ENCODE measurements around the gene TASP1. TPM values are rescaled to one million over a fixed set of nuclear protein-coding genes. Genes with fewer than 3 reads are reported as not detected.

The TASP1 gene
- total RNA-seq, 2 experiments from 2014 or later = 9.5 to 10.5 TPM

GRCh38 chr20:13533946-13534345 is 104.8 kb downstream of the TASP1 start:
- Mint-ChIP-seq H3K9me3 (no peaks in the 10 kb centered on the region), H3K27ac (no peak overlapping the region), H3K4me1 (no peaks in the 10 kb centered on the region), H3K36me3 (ENCODE audit: low read depth) (no peaks in the 10 kb centered on the region), H3K27me3 (no peaks in the 10 kb centered on the region), H3K4me3 (no peak overlapping the region)
- ChIA-PET POLR2A (no interaction called here), CTCF (no interaction called here)
- DNase-seq = no peak

DNA sequence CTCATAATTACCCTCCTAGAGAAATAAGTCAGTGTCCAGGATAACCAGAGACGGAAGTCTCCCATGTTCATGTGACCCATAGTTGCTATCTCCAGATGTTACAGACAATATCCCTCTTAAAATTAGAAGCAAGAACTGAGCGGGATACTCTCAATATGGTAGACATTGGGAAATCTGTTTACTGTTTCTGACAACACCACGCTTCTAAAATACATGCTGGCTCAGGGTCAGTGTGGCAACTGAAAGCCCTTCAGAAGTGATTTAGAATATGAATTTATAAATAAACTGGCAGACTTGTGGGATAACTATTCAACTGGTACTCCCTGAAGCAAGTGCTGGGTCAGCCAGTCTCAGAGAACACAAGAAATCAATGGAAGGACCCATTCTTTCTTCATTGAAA is 108.6 kb downstream of the TASP1 start:
- H3K4me1 Mint-ChIP-seq = no peaks in the 10 kb centered on the region
- no peak overlapping the region for H3K27ac Mint-ChIP-seq
- no peaks in the 10 kb centered on the region for H3K9me3 Mint-ChIP-seq
- POLR2A ChIA-PET = no interaction called here
- CTCF ChIA-PET = no interaction called here
- peaks cover 16% of the 10 kb centered on the region for H3K36me3 Mint-ChIP-seq (ENCODE audit: low read depth)
- H3K4me3 Mint-ChIP-seq = no peak overlapping the region
- no peaks in the 10 kb centered on the region for H3K27me3 Mint-ChIP-seq
- no peak for DNase-seq

GRCh38 chr20:13526551-13526950 is 112.2 kb downstream of the TASP1 start:
- Mint-ChIP-seq H3K9me3 (peaks cover 2% of the 10 kb centered on the region), H3K27me3 (no peaks in the 10 kb centered on the region), H3K36me3 (ENCODE audit: low read depth) (peaks cover 27% of the 10 kb centered on the region), H3K27ac (no peak overlapping the region), H3K4me3 (no peak overlapping the region), H3K4me1 (no peaks in the 10 kb centered on the region)
- ChIA-PET CTCF (no interaction called here), POLR2A (no interaction called here)
- DNase-seq = no peak

DNA sequence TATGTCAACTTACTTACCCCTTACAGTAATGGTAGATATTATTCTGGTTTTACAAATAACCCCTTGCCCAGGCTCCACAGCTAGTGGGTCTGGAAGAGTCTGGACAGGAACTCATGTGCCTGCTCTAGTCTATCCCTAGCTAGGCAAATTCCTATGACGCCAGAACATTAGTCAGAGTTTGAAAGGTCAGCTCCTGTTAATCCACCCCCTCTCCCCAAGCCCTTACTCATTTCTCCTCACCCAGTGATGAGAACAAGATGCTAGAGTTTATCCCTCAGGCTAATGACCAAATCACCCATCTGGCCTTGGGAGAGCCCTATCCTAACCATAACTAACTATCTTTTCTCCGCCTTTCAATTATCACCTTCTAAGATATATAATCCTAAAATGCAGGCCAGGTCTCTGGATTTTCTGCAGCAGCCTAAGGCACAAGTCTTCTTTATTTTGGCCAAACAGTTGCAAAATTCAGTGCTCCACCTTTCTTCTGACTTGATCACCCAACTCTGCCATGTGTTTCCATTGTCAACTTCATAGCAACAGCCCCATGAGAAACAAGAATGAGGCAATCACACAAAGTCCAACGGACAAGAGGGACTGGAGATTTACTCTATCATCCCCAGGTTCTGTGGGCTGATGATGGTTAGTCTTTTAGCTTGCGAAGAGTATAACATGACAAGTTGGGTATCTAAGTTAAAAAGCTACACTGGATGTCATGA is 113.3 kb downstream of the TASP1 start:
- Mint-ChIP-seq H3K36me3 (ENCODE audit: low read depth) (peaks cover 27% of the 10 kb centered on the region), H3K4me3 (no peak overlapping the region), H3K9me3 (peaks cover 2% of the 10 kb centered on the region), H3K27ac (no peak overlapping the region), H3K4me1 (no peaks in the 10 kb centered on the region), H3K27me3 (no peaks in the 10 kb centered on the region)
- ChIA-PET POLR2A (no interaction called here), CTCF (no interaction called here)
- DNase-seq = no peak

DNA sequence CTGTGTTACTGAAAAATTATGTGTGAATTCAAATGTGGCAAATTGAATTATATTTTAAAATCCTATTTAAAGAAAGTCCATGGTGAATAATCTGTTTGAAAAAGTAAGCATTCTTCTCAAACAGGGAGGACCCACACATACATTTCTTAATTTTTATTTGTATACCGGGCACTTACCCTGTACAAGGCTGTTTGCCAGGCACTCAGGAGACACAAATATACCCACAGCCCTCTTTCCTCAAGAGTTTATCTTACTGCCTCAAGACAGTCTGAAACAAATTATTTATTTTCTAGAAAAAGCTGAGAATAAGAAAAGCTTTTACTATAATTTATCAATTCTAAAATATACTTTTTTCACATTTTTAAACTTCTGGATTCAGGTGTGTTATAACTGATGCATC is 114.4 kb downstream of the TASP1 start:
- Mint-ChIP-seq H3K4me1 (no peaks in the 10 kb centered on the region), H3K9me3 (peaks cover 2% of the 10 kb centered on the region), H3K36me3 (ENCODE audit: low read depth) (peaks cover 27% of the 10 kb centered on the region), H3K27me3 (no peaks in the 10 kb centered on the region), H3K4me3 (no peak overlapping the region), H3K27ac (no peak overlapping the region)
- POLR2A ChIA-PET = no interaction called here
- DNase-seq = no peak
- CTCF ChIA-PET = no interaction called here

DNA sequence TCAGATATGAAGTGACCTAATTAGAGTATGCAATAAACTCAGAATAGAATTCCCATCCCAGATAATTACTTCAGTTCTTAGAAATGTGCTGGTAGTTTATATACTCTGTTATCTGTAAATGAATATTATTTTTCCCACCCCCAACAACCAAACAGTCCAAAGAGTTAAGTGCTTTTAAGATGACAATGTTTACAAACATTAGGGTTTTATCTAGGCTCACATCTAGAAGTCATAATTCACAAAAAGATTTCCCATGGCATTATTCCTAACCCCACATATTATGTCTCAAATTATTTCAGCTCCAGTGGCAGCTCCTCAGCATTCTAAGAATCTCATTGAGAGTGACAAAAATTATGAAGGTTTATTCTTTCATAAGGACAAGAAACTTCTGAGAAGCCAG is 120.9 kb downstream of the TASP1 start:
- H3K4me3 Mint-ChIP-seq = no peak overlapping the region
- peaks cover 22% of the 10 kb centered on the region for H3K36me3 Mint-ChIP-seq (ENCODE audit: low read depth)
- ChIA-PET CTCF (no interaction called here), POLR2A (no interaction called here)
- peaks cover 3% of the 10 kb centered on the region for H3K4me1 Mint-ChIP-seq
- peaks cover 5% of the 10 kb centered on the region for H3K9me3 Mint-ChIP-seq
- no peak overlapping the region for H3K27ac Mint-ChIP-seq
- H3K27me3 Mint-ChIP-seq = no peaks in the 10 kb centered on the region
- no peak for DNase-seq

GRCh38 chr20:13515796-13516558 is 122.8 kb downstream of the TASP1 start:
- CTCF ChIA-PET = interaction anchor here (0.6 to 0.7 kb wide), 2 partner anchors 87 to 123 kb away, joined by 3 to 6 read pairs; no protein-coding TSS in a partner anchor

DNA sequence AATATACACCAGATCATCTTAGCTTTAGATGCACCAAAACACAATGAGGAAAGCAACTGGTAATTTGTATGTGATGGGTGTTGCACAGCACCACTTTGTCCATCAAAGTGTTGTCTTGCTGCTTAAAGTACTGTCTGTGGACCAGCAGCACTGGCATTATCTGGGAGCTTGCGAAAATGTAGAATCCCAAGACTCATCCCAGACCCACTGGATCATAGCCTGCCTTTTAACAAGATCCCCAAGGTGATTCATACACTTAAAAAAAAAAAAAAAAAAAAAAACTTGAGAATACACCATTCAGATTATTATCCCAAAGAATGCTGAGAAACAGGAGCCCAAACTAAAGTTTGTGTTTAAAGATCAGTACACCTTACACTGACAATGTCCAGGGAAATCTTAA is 123.4 kb downstream of the TASP1 start:
- DNase-seq = no peak
- no peak overlapping the region for H3K27ac Mint-ChIP-seq
- H3K4me3 Mint-ChIP-seq = no peak overlapping the region
- ChIA-PET CTCF (interaction anchor here (0.5 kb wide), 1 partner anchor 96 kb away, joined by 3 read pairs; no protein-coding TSS in a partner anchor), POLR2A (no interaction called here)
- peaks cover 22% of the 10 kb centered on the region for H3K36me3 Mint-ChIP-seq (ENCODE audit: low read depth)
- H3K9me3 Mint-ChIP-seq = peaks cover 10% of the 10 kb centered on the region
- H3K27me3 Mint-ChIP-seq = no peaks in the 10 kb centered on the region
- peaks cover 3% of the 10 kb centered on the region for H3K4me1 Mint-ChIP-seq

More at GRCh38 chr20:13515796-13516558, 122.8 kb downstream of the TASP1 start:
- Mint-ChIP-seq H3K9me3 (peaks cover 6% of the 10 kb centered on the region), H3K27ac (no peak overlapping the region), H3K27me3 (no peaks in the 10 kb centered on the region), H3K4me3 (no peak overlapping the region), H3K36me3 (ENCODE audit: low read depth) (peaks cover 22% of the 10 kb centered on the region), H3K4me1 (peaks cover 3% of the 10 kb centered on the region)
- POLR2A ChIA-PET = no interaction called here
- no peak for DNase-seq

DNA sequence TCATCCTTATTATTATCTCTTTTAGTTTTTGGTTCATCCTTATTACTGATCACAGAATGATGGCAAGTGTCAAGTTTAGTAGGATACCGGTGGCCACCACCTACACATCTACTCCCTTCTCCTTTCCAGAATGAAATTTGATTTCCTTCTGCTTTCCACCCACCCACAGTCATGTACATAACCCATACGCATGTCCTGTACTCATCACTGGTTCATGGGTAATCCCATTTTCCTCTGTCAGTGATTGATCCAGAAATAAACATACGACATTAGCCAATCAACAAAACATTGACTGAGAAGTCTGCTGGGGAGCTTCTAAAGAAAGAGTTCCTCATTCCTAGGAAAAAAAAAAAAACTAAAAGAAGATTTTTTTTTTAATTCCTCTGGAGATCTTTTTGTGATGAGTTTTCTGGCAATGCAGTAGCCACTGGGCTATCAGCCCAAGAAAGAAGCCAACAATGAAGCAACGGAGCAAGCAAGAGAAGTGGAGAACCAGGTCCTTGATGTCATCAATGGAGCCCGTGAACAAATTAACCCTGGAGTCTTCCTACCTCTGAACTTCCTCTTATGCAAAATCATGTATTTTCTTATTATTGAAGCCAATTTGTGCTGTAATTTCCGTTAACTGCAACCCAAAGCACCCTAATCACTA is 127.8 kb downstream of the TASP1 start:
- CTCF ChIA-PET = no interaction called here
- POLR2A ChIA-PET = no interaction called here
- Mint-ChIP-seq H3K36me3 (ENCODE audit: low read depth) (peaks cover 15% of the 10 kb centered on the region), H3K9me3 (peaks cover 15% of the 10 kb centered on the region), H3K4me3 (no peak overlapping the region), H3K27ac (no peak overlapping the region), H3K4me1 (no peaks in the 10 kb centered on the region), H3K27me3 (no peaks in the 10 kb centered on the region)
- no peak for DNase-seq

- Mint-ChIP-seq H3K27ac (no peak overlapping the region), H3K36me3 (ENCODE audit: low read depth) (peaks cover 21% of the 10 kb centered on the region), H3K4me1 (no peaks in the 10 kb centered on the region), H3K4me3 (no peak overlapping the region), H3K27me3 (no peaks in the 10 kb centered on the region), H3K9me3 (peaks cover 20% of the 10 kb centered on the region)
- CTCF ChIA-PET = no interaction called here
- no peak for DNase-seq
- POLR2A ChIA-PET = no interaction called here
Observed at GRCh38 chr20:13507646-13508045, 131.1 kb downstream of the TASP1 start.

- ChIA-PET CTCF (no interaction called here), POLR2A (no interaction called here)
- Mint-ChIP-seq H3K27me3 (no peaks in the 10 kb centered on the region), H3K36me3 (ENCODE audit: low read depth) (peaks cover 25% of the 10 kb centered on the region), H3K9me3 (peaks cover 35% of the 10 kb centered on the region), H3K4me1 (no peaks in the 10 kb centered on the region), H3K4me3 (no peak overlapping the region), H3K27ac (no peak overlapping the region)
- no peak for DNase-seq
Observed at GRCh38 chr20:13501500-13501899, 137.2 kb downstream of the TASP1 start.

DNA sequence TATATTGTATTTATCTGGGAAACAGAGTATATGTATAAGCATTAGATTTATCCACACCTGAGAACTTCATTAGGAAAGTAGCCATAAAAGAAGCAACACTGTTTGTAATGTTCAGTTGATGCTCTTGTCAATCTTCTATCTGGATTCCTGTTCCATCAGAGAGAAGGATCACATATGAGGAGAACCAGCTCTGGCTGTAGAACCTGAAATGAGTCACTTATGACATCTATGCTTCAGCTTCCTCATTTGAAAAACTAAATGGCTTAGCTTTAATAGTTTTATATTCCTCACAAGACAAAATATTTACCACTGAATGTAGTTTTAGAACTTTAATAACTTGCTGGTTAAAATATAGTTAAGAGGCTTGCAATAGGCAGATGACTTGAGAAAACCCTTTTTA is 144.7 kb downstream of the TASP1 start:
- Mint-ChIP-seq H3K27me3 (no peaks in the 10 kb centered on the region), H3K27ac (no peak overlapping the region), H3K9me3 (peaks cover 8% of the 10 kb centered on the region), H3K36me3 (ENCODE audit: low read depth) (peaks cover 3% of the 10 kb centered on the region), H3K4me3 (no peak overlapping the region), H3K4me1 (no peaks in the 10 kb centered on the region)
- CTCF ChIA-PET = no interaction called here
- POLR2A ChIA-PET = no interaction called here
- no peak for DNase-seq

GRCh38 chr20:13493143-13493542 is 145.6 kb downstream of the TASP1 start:
- Mint-ChIP-seq H3K27me3 (no peaks in the 10 kb centered on the region), H3K4me1 (no peaks in the 10 kb centered on the region), H3K36me3 (ENCODE audit: low read depth) (no peaks in the 10 kb centered on the region), H3K4me3 (no peak overlapping the region), H3K27ac (no peak overlapping the region), H3K9me3 (peaks cover 5% of the 10 kb centered on the region)
- CTCF ChIA-PET = no interaction called here
- DNase-seq = no peak
- POLR2A ChIA-PET = no interaction called here

All from activated CD4-positive, alpha-beta T cell treated with anti-CD3 and anti-CD28 coated beads, Interleukin-2, amount 10 ng/mL, durations not matched to agents 7 days and 5 days (primary cell).